H54 (cell line): ENCODE measurements around the gene CROCC.
A peak's percentile ranks its signal among the peaks of the same experiment; 100 is the strongest.
"Not testable (repeated sequence)": the region's sequence is repeated elsewhere in the genome, so short reads cannot be mapped to it uniquely, and the experiment has no call there.

Source experiments
- DNase-seq: peaks from one replicate; pipeline ENCODE4 v3.0.0; 2011; ENCODE audit warnings: low spot score, mixed read lengths; ENCODE audit not compliant: insufficient read length
- FAIRE-seq: peaks from 3 replicates; lab custom pipeline; 2011; peaks lifted over from hg19 to GRCh38; lab: Jason Lieb, UNC
- POLR2A ChIP-seq: IDR thresholded peaks from 2 replicates; pipeline ENCODE4 v1.6.1; 2011; ENCODE audit warnings: low read depth, mild to moderate bottlenecking, low read length

Gene CROCC

DNA sequence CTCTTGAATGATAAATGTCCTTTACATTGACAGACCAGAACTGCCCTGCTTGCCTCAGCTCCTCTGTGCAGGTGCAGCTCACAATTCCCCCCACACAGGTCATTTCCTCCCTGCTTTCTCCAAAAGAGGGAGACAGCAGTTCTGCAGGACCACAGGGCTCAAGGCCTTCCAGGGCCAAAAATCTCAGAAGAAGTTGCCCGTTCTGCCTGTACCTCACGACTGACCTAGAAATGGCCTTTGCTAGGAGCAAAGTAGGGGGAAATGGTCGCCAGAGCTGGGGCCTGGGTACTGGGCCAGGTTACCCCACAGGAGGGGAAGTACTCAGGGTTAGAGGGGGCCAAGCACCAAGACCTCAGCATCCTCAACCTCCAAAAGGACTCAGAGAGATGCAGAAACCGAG is 14.9 kb upstream of the CROCC start:
- DNase-seq: no peak
- no peak for TF ChIP-seq POLR2A
- no peak for FAIRE-seq

GRCh38 chr1:16907870-16908758 is 13.6 kb upstream of the CROCC start:
- no peak for FAIRE-seq
- no peak for TF ChIP-seq POLR2A
- no peak for DNase-seq

DNA sequence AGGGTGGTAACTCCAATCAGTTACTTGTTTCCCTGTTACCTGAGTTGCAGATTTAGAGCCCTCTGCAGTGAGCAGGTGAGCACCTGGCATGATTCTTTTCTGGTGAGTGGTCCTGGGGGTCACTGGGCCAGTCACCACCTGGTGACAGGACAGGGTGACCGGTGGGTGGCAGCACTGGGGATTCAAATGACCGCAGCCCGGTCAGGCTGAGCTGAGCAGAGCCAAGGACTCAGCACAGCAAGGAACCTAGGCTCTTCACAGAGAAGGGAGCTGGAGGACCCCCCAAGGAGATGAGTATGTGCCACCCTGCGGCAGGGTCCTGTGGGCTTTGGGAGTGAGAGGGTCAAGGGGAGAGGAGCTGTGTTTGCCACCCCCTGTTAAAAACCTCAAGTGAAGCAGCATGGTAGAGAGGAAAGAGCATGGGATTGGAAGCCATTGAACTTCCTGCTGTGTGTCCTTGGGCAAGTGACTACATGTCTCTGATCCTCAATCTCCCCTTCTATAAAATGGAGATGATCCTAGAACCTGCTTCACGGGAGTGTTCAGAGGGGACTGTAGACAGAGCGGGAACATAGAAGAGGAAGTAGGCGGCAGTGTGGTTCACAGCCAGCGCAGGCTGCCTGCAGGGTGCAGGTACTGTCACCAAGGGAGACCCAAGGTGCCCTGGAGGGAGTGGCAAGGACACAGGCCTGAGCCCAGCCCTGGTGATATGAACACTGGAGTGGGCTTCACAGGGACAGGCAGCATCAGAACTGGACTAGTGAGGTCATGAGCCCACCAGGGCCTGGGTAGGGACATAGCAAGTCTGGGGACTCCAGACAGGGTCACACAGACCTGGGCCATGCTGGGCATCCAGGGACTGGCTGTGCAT is 9.6 kb upstream of the CROCC start:
- not testable (repeated sequence) for DNase-seq, FAIRE-seq

DNA sequence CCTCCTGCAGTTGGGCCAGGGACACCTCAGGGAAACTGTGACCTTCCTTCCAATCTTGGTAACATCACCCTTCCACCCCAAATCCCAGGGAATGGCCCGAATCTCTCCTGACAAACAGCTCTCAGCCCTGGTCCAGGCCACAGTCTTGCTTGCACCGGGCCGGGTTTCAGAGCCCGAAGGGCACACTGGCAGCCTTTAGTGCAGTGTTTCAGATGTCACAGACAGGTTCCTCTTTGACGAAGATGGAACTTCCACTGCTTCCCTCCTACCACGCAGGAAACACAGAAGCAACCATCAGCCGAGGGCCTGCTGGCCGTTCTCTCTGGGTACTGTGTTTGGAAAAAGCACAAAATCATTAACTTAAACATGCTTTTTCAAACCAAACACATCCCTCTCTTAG is 9.0 kb upstream of the CROCC start:
- DNase-seq, FAIRE-seq: not testable (repeated sequence)

DNA sequence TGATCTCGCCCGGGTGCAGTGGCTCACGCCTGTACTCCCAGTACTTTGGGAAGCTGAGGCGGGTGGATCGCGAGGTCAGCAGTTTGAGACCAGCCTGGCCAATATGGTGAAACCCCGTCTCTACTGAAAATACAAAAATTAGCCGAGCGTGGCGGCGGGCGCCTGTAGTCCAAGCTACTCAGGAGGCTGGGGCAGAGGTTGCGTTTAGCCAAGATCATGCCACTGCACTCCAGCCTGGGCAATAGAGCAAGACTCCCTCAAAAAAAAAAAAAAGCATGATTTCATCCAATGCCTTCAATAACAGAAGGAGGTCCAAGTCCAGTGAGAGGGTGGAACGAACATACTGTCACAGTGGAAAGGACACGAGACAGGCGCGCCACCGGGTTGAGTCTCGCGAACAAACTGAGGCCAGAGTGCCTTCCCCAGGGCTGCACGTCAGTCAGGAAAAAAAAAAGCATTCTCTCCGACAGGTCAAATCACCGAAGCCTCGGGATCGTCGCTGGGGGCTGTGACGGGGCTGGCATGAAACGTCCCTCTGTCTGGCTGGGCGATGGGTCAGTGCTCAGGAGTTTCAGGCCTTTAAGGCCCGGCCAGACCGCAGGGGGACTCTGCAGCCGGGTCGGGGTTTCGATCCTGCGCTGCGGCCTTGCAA is 8.4 kb upstream of the CROCC start:
- FAIRE-seq (no peak), DNase-seq (no peak)
- TF ChIP-seq POLR2A: no peak

- peak; percentile 47; the same call in 1 of the 2 replicates for TF ChIP-seq POLR2A
- DNase-seq (peak; percentile 95), FAIRE-seq (no peak)
These were observed 7.7 kb upstream of the CROCC start for GRCh38 chr1:16913833-16914662.

GRCh38 chr1:16914928-16915626 is 6.7 kb upstream of the CROCC start:
- not testable (repeated sequence) for FAIRE-seq, DNase-seq

GRCh38 chr1:16915627-16915973 is 6.1 kb upstream of the CROCC start:
- no peak for FAIRE-seq
- DNase-seq: no peak
- TF ChIP-seq POLR2A: no peak

- not testable (repeated sequence) for FAIRE-seq, DNase-seq
These were observed 5.5 kb upstream of the CROCC start for GRCh38 chr1:16916036-16916880.

DNA sequence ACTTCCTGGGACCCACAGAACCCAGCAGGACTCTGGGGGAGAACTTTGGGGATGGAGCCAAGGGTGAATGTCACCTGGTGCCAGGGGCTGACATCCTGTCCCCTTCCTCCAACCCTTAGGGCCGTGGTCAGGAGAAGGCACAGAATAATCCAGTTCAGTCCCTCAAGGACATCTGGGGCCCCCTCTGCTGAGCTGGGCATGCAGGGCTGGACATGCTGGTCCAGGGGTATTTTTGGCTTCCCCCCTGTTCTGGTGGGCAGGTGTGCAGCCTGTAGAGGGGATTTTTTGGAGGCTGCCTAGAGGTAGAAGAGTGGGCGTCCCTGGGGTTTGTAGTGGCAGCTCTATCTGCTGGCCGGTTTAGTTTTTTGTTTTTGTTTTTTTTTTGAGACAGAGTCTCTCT is 3.4 kb upstream of the CROCC start:
- no peak for FAIRE-seq
- DNase-seq: no peak
- TF ChIP-seq POLR2A: no peak

- DNase-seq, FAIRE-seq: not testable (repeated sequence)
These were observed 2.6 kb upstream of the CROCC start for GRCh38 chr1:16918936-16919665.
